Trophoblast cell (in vitro differentiated cells and primary cell): ENCODE results near the gene RNF145.
"Not testable (repeated sequence)": the region's sequence is repeated elsewhere in the genome, so short reads cannot be mapped to it uniquely, and the experiment has no call there.

Experiments
- DNase-seq, 2 donors: peaks; one replicate each; pipeline ENCODE4 v3.0.0-alpha.2; 2016
- H2AFZ ChIP-seq: 2 replicates; pipeline ENCODE4 v1.6.1; 2013; ENCODE audit warnings: low read length, moderate library complexity, mild to moderate bottlenecking; ENCODE audit not compliant: insufficient read depth, poor library complexity
- H2AK5ac ChIP-seq: 2 replicates; pipeline ENCODE4 v1.6.1; 2013; ENCODE audit warnings: mild to moderate bottlenecking, low read length
- H2BK120ac ChIP-seq: 2 replicates; pipeline ENCODE4 v1.6.1; 2013; ENCODE audit warnings: low read length, mild to moderate bottlenecking, moderate library complexity; ENCODE audit not compliant: insufficient read depth, poor library complexity
- H2BK12ac ChIP-seq: 2 replicates; pipeline ENCODE4 v1.6.1; 2013; ENCODE audit warnings: mild to moderate bottlenecking, low read length, moderate library complexity
- H2BK5ac ChIP-seq: 2 replicates; pipeline ENCODE4 v1.6.1; 2013; ENCODE audit warnings: low read length, low read depth, moderate library complexity, mild to moderate bottlenecking; ENCODE audit not compliant: poor library complexity
- H3K14ac ChIP-seq: 2 replicates; pipeline ENCODE4 v1.6.1; 2013; ENCODE audit warnings: mild to moderate bottlenecking, low read length
- H3K18ac ChIP-seq: 2 replicates; pipeline ENCODE4 v1.6.1; 2013; ENCODE audit warnings: mild to moderate bottlenecking, low read length
- H3K23ac ChIP-seq: 2 replicates; pipeline ENCODE4 v1.6.1; 2013; ENCODE audit warnings: low read length
- H3K27ac ChIP-seq: 2 replicates; pipeline ENCODE4 v1.5.1; 2013; ENCODE audit warnings: low read depth, mild to moderate bottlenecking, inconsistent platforms, low read length, moderate library complexity
- H3K27me3 ChIP-seq: 2 replicates; pipeline ENCODE4 v1.6.1; 2013; ENCODE audit warnings: inconsistent platforms, mild to moderate bottlenecking, low read length, moderate library complexity; ENCODE audit not compliant: insufficient read depth
- H3K36me3 ChIP-seq, 2 experiments: 1 replicate in 1 of 2; 2 replicates in 1 of 2; pipeline ENCODE4 v1.6.1; 2013; ENCODE audit warnings: low read length in 2 of 2, mild to moderate bottlenecking in 2 of 2, moderate library complexity in 1 of 2; ENCODE audit not compliant: insufficient read depth in 2 of 2, control insufficient read depth in 1 of 2
- H3K4ac ChIP-seq: 2 replicates; pipeline ENCODE4 v1.6.1; 2013; ENCODE audit warnings: low read depth, mild to moderate bottlenecking, low read length, moderate library complexity
- H3K4me1 ChIP-seq, 2 experiments: 1 replicate in 1 of 2; 2 replicates in 1 of 2; pipeline ENCODE4 v1.6.1; 2013; ENCODE audit warnings: low read length in 2 of 2, mild to moderate bottlenecking in 2 of 2, moderate library complexity in 1 of 2; ENCODE audit not compliant: insufficient read depth in 2 of 2, control insufficient read depth in 1 of 2
- H3K4me2 ChIP-seq: 2 replicates; pipeline ENCODE4 v1.6.1; 2013; ENCODE audit warnings: inconsistent platforms, mild to moderate bottlenecking, low read length, moderate library complexity
- H3K4me3 ChIP-seq: 2 replicates; pipeline ENCODE4 v1.5.1; 2013; ENCODE audit warnings: mild to moderate bottlenecking, low read depth, low read length, inconsistent platforms
- H3K79me1 ChIP-seq: one replicate; pipeline ENCODE4 v1.6.1; 2013; ENCODE audit warnings: low read length
- H3K79me2 ChIP-seq: 2 replicates; pipeline ENCODE4 v1.6.1; 2013; ENCODE audit warnings: low read length, mild to moderate bottlenecking; ENCODE audit not compliant: control insufficient read depth, insufficient read depth, poor library complexity
- H3K9ac ChIP-seq: 2 replicates; pipeline ENCODE4 v1.6.1; 2013; ENCODE audit warnings: mild to moderate bottlenecking, low read length
- H3K9me3 ChIP-seq: 2 replicates; pipeline ENCODE4 v1.6.1; 2013; ENCODE audit warnings: low read depth, mild to moderate bottlenecking, control low read depth, inconsistent platforms, low read length; ENCODE audit not compliant: insufficient read depth
- H4K12ac ChIP-seq: 2 replicates; pipeline ENCODE4 v1.6.1; 2013; ENCODE audit warnings: low read depth, mild to moderate bottlenecking, low read length, moderate library complexity
- H4K8ac ChIP-seq: 2 replicates; pipeline ENCODE4 v1.6.1; 2013; ENCODE audit warnings: low read depth, mild to moderate bottlenecking, low read length, moderate library complexity
- H4K91ac ChIP-seq: one replicate; pipeline ENCODE4 v1.6.1; 2013; ENCODE audit warnings: low read depth, mild to moderate bottlenecking, low read length, moderate library complexity
- WGBS: extraction: QIAGEN DNeasy Blood & Tissue Kit; methylation state at CpG from one replicate; pipeline ENCODE4 v1.1.7; 2013; ENCODE audit warnings: missing lambda C conversion rate; ENCODE audit not compliant: insufficient read length, insufficient coverage; ENCODE audit errors: extremely low coverage; 5-methylcytosine and 5-hydroxymethylcytosine counted together

Gene RNF145

GRCh38 chr5:159119842-159120241, 89.5 kb downstream of the RNF145 start:
- H3K4ac ChIP-seq, H3K9me3 ChIP-seq, H3K18ac ChIP-seq, H3K36me3 ChIP-seq, H3K27ac ChIP-seq, H2BK5ac ChIP-seq, H4K12ac ChIP-seq, H2BK120ac ChIP-seq, H2AFZ ChIP-seq, H3K4me2 ChIP-seq, H3K79me2 ChIP-seq, H4K91ac ChIP-seq, H4K8ac ChIP-seq, H3K14ac ChIP-seq, H2BK12ac ChIP-seq, H3K4me3 ChIP-seq, H2AK5ac ChIP-seq, H3K79me1 ChIP-seq, H3K27me3 ChIP-seq, H3K9ac ChIP-seq, DNase-seq, H3K23ac ChIP-seq, H3K4me1 ChIP-seq: not testable (repeated sequence)
- WGBS, result no CpG with 5 or more reads among the region's 4 CpGs

GRCh38 chr5:159118958-159119659, 90.2 kb downstream of the RNF145 start:
- H3K18ac ChIP-seq, H3K27me3 ChIP-seq, H3K4me3 ChIP-seq, H3K9ac ChIP-seq, H3K4me1 ChIP-seq, H3K27ac ChIP-seq, H4K12ac ChIP-seq, H2AK5ac ChIP-seq, H2BK12ac ChIP-seq, H3K4me2 ChIP-seq, H2BK120ac ChIP-seq, H3K79me1 ChIP-seq, H3K79me2 ChIP-seq, H2AFZ ChIP-seq, DNase-seq, H4K8ac ChIP-seq, H3K9me3 ChIP-seq, H3K4ac ChIP-seq, H2BK5ac ChIP-seq, H3K36me3 ChIP-seq, H4K91ac ChIP-seq, H3K23ac ChIP-seq, H3K14ac ChIP-seq: not testable (repeated sequence)
- WGBS, result no CpG with 5 or more reads among the region's 39 CpGs

GRCh38 chr5:159113405-159113804, 95.9 kb downstream of the RNF145 start:
- Histone ChIP-seq H3K18ac (no peak overlapping the region), H3K9me3 (no peaks in the 10 kb centered on the region), H3K9ac (no peak overlapping the region), H2AFZ (no peak overlapping the region), H3K79me2 (no peaks in the 10 kb centered on the region), H3K4me1 (no peaks in the 10 kb centered on the region), H3K27me3 (no peaks in the 10 kb centered on the region), H3K79me1 (no peaks in the 10 kb centered on the region), H3K4ac (no peak overlapping the region), H3K27ac (no peak overlapping the region), H2BK5ac (no peak overlapping the region), H3K14ac (no peak overlapping the region), H3K36me3 (no peaks in the 10 kb centered on the region), H4K8ac (no peak overlapping the region), H3K23ac (no peak overlapping the region), H4K12ac (no peak overlapping the region), H2AK5ac (no peak overlapping the region), H2BK12ac (no peak overlapping the region), H3K4me3 (no peak overlapping the region), H2BK120ac (no peak overlapping the region), H3K4me2 (no peak overlapping the region), H4K91ac (no peak overlapping the region)
- DNase-seq, result no peak

DNA sequence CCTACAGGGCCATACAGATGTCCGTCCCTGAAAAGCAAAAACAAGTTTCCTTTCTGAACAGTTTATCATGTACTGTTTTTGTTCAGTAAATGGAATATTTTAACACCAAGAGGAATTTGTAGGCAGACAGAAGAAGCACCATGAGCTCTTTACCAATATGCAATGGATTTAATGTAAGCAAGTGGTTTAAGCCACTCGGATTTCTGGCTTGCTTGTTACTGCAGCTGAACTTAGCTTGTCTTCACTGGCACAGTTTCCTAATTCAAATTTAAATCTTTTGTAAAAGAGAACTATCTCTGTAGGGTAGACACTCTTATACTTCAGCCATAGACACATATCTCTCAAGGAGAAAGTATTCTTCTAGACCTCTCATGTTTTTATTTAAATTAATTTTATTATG, 96.9 kb downstream of the RNF145 start:
- Histone ChIP-seq H3K36me3 (no peaks in the 10 kb centered on the region), H3K18ac (no peak overlapping the region)
- no peak for DNase-seq

More for the DNA sequence above, 96.9 kb downstream of the RNF145 start:
- no peak overlapping the region for H4K91ac ChIP-seq
- no peaks in the 10 kb centered on the region for H3K79me1 ChIP-seq
- no peak overlapping the region for H3K4me2 ChIP-seq
- H3K27me3 ChIP-seq, result no peaks in the 10 kb centered on the region
- no peak overlapping the region for H3K14ac ChIP-seq
- no peak overlapping the region for H4K12ac ChIP-seq
- no peak overlapping the region for H2BK12ac ChIP-seq
- H3K4me3 ChIP-seq, result no peak overlapping the region
- H2AFZ ChIP-seq, result no peak overlapping the region
- no peaks in the 10 kb centered on the region for H3K4me1 ChIP-seq
- H2BK5ac ChIP-seq, result no peak overlapping the region
- H3K9ac ChIP-seq, result no peak overlapping the region
- H3K27ac ChIP-seq, result no peak overlapping the region
- no peak overlapping the region for H3K4ac ChIP-seq
- no peak overlapping the region for H2BK120ac ChIP-seq
- no peaks in the 10 kb centered on the region for H3K9me3 ChIP-seq
- WGBS, result no CpG with 5 or more reads among the region's 2 CpGs
- no peaks in the 10 kb centered on the region for H3K79me2 ChIP-seq
- H2AK5ac ChIP-seq, result no peak overlapping the region
- no peak overlapping the region for H4K8ac ChIP-seq
- H3K23ac ChIP-seq, result no peak overlapping the region
